ENCODE results near the gene PPEF1. TPM values are rescaled to one million over a fixed set of nuclear protein-coding genes. Genes with fewer than 3 reads are reported as not detected.

The PPEF1 gene
- total RNA-seq, 4 donors from 2014 or later, result not detected

DNA sequence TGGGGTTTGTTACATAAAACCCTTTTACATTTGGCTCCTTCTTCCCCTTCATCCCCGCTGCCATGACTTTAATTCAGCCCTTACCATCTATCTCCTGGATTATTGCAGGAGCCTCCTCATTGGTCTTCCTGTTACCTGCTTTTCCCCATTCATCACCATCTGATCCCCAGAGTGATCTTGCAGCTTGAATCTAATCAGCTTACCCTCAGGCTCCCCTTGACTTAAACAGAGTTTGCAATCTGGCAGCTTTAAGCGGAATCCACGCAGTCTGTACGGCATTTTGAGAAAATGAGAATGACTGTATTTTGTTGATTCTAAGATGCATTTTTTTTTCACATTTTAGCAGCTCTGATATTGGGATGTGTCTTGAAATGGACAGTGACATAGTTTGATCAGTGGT, 14.9 kb upstream of the PPEF1 start:
- Histone ChIP-seq H3K27me3 (no peaks in the 10 kb centered on the region), H3K4me1 (no peaks in the 10 kb centered on the region), H3K9me3 (no peaks in the 10 kb centered on the region), H3K36me3 (no peaks in the 10 kb centered on the region), H3K4me3 (no peak overlapping the region), H3K27ac (no peak overlapping the region)
- no peak for DNase-seq
- TF ChIP-seq POLR2A (IDR thresholded peaks at IDR 0.05), result no peak
- TF ChIP-seq, protein P1, sequence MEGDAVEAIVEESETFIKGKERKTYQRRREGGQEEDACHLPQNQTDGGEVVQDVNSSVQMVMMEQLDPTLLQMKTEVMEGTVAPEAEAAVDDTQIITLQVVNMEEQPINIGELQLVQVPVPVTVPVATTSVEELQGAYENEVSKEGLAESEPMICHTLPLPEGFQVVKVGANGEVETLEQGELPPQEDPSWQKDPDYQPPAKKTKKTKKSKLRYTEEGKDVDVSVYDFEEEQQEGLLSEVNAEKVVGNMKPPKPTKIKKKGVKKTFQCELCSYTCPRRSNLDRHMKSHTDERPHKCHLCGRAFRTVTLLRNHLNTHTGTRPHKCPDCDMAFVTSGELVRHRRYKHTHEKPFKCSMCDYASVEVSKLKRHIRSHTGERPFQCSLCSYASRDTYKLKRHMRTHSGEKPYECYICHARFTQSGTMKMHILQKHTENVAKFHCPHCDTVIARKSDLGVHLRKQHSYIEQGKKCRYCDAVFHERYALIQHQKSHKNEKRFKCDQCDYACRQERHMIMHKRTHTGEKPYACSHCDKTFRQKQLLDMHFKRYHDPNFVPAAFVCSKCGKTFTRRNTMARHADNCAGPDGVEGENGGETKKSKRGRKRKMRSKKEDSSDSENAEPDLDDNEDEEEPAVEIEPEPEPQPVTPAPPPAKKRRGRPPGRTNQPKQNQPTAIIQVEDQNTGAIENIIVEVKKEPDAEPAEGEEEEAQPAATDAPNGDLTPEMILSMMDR (IDR thresholded peaks at IDR 0.05), result no peak

DNA sequence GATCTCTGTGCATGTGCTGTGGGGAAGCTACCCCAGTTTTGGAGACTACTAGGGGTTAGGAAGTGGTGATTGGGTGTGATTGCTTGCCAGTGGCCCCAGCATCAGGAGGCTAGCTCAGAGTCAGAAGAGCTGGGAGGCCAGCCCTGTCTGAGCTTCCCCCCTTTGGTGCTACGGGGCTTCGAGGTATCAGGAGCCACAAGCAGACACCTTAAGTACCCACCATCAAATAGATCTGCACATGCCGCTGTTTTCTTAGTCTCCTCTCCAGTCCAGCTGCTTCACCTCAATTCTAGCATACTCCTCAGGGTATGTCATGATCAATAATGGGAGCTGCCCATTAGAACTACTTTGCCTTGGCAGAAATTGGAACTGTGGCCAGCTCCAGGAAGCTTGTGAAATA, 10.8 kb upstream of the PPEF1 start:
- H3K4me3 ChIP-seq, result no peak overlapping the region
- H3K36me3 ChIP-seq, result no peaks in the 10 kb centered on the region
- no peak for DNase-seq
- no peak overlapping the region for H3K27ac ChIP-seq
- no peaks in the 10 kb centered on the region for H3K4me1 ChIP-seq
- H3K9me3 ChIP-seq, result no peaks in the 10 kb centered on the region
- H3K27me3 ChIP-seq, result no peaks in the 10 kb centered on the region
- TF ChIP-seq, protein P1 (IDR thresholded peaks at IDR 0.05), result no peak
- TF ChIP-seq POLR2A (IDR thresholded peaks at IDR 0.05), result no peak

DNA sequence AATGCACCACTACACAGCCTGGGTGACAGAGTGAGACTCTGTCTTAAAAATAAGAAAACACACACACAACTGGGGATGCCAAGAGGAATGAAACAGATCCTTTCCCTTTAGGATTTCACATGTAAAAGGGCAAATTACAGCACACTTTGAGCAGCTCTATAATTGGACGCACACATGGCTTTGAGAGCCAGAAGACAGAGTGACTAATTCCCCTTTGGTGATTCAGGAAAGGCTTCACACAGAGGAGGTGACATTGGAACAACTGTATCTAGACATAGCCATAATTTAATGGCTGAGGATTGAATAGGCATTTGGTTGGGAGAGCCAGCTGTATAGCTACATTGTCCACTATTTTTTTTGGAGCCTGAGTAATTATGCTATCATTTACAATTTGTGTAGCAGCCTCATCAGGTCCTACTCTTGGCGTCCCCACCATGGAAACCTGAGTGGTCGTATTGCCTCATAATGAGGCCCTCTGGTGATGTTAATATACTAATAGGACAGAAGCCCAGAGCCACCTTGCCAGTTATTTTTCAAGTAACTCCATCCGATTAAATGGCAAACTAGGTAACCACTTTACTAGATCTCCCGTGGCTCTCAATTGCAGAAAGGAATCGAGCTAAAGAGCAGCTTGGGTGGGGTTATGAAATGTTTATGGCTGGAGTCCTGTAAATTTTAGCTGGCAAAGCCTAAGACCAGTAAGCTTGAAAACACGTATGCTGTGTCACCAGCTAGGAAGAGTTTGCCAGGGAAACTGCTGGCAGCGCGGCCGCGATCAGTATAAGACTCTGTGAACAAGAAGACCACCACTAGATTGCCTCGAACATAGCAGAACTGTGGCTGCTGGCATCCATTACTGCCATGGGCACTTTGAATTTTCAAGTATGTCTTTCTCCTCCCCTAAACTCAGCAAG, 8.5 kb upstream of the PPEF1 start:
- Histone ChIP-seq H3K27me3 (no peaks in the 10 kb centered on the region), H3K4me1 (no peaks in the 10 kb centered on the region), H3K27ac (no peak overlapping the region), H3K4me3 (no peak overlapping the region), H3K36me3 (no peaks in the 10 kb centered on the region), H3K9me3 (no peaks in the 10 kb centered on the region)
- TF ChIP-seq POLR2A (IDR thresholded peaks at IDR 0.05), result no peak
- TF ChIP-seq, protein P1 (IDR thresholded peaks at IDR 0.05), result no peak
- DNase-seq, result no peak

DNA sequence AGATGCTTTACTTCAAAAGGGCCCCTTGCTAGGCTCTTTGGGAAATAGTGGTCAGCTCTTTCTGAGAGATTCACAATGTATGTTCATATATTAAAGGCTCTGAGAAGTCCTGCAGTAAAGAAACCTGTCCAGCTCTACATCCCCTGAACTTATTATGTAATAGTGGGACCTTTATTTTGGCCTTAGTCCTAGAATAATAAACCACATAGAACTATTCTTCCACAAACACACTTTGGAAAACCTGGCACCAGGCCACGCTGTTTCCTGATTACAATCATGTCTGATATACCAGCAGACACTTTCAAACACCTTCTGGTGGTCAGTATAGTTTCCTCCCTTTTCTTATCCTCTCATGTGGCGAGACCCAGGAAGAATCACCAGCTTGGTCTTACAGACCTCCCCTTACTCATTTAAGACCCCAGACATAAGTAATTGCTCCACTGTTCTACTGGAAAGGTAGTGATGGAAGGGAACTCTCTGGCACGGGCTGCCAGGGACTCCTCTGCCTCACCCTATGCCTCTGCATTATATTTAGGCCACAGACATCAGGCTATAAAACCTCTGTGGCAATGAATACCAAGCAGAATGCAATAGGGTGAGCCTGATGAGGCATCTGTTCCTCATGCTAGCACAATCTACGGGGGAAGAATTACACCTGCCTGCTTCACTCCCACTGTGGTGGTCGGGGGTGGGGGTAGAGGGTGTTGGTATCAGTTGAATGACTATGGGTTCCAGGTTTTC, 5.7 kb upstream of the PPEF1 start:
- no peaks in the 10 kb centered on the region for H3K27me3 ChIP-seq
- H3K27ac ChIP-seq, result no peak overlapping the region
- DNase-seq, result peak in 1 of 3 donors; percentile 49
- no peaks in the 10 kb centered on the region for H3K9me3 ChIP-seq
- TF ChIP-seq, protein P1 (IDR thresholded peaks at IDR 0.05), result no peak
- no peak for TF ChIP-seq POLR2A (IDR thresholded peaks at IDR 0.05)
- no peaks in the 10 kb centered on the region for H3K4me1 ChIP-seq
- no peak overlapping the region for H3K4me3 ChIP-seq
- H3K36me3 ChIP-seq, result no peaks in the 10 kb centered on the region

DNA sequence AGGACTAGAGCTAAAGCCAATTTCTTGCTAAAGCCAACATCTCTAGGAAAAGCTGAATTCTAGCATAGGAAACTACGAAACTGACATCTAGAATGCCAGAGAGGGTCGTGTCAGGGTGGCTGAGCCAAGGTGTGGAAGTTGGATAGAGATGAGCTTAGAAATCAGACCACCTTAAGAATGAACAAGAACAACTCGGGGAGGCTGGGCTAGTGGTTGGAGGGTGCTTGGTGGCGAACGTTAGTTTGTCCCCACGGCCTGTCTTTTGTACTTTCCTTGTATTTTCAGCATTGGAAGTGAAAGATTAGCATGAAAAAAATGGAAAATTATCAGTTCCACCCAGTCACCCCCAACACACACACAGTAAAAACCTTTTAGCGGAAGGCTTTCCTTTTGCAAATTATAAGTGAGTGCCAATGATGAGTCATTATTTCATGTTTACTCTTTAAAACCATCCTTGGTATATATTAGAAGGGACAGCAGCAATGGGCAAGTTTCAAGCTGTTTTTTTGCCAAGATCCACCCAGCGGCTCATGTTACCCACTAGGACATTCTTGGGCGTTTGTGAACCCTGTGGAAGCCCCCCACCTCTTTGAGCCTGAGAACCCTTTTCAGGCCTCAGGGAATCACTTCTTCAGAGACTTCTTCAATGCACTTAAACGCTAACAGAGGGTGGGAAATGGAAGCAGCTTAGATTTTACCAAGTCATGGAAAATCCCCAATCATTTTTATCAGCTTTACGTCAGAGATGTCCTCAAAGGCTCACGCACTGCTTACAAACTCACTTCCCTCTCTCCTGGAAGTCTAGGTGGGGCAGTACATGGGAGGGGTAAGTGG, 4.9 kb upstream of the PPEF1 start:
- Histone ChIP-seq H3K27me3 (no peaks in the 10 kb centered on the region), H3K4me1 (no peaks in the 10 kb centered on the region), H3K9me3 (no peaks in the 10 kb centered on the region), H3K36me3 (no peaks in the 10 kb centered on the region), H3K27ac (no peak overlapping the region), H3K4me3 (no peak overlapping the region)
- DNase-seq, result no peak
- TF ChIP-seq, protein P1 (IDR thresholded peaks at IDR 0.05), result no peak
- no peak for TF ChIP-seq POLR2A (IDR thresholded peaks at IDR 0.05)
